ENCODE data around the gene LBH. TPM values are rescaled to one million over a fixed set of nuclear protein-coding genes. Genes with fewer than 3 reads are reported as not detected.

LBH gene
- total RNA-seq, 1 donor from 2014 or later, result 19.8 TPM

GRCh38 chr2:30287190-30287840 is 56.0 kb downstream of the LBH start:
- intact Hi-C loops (cut with DNase I), result no loop called here
- DNase-seq (ENCODE audit: low spot score) (no peak), ATAC-seq (no peak)

- DNase-seq (ENCODE audit: low spot score) (no peak), ATAC-seq (no peak)
- intact Hi-C loops (cut with DNase I), result no loop called here
These were observed 56.7 kb downstream of the LBH start for GRCh38 chr2:30287857-30288513.

GRCh38 chr2:30288561-30288960 is 57.2 kb downstream of the LBH start:
- DNase-seq (ENCODE audit: low spot score), result no peak
- no peak for ATAC-seq
- intact Hi-C loops (cut with DNase I), result no loop called here

- DNase-seq (ENCODE audit: low spot score) (no peak), ATAC-seq (peak; percentile 20)
- intact Hi-C loops (cut with DNase I), result no loop called here
These were observed 62.1 kb downstream of the LBH start for GRCh38 chr2:30293303-30293921.

GRCh38 chr2:30294133-30294532 is 62.8 kb downstream of the LBH start:
- DNase-seq (ENCODE audit: low spot score) (no peak), ATAC-seq (no peak)
- intact Hi-C loops (cut with DNase I), result no loop called here

- intact Hi-C loops (cut with DNase I), result no loop called here
- no peak for ATAC-seq
- no peak for DNase-seq (ENCODE audit: low spot score)
These were observed 65.2 kb downstream of the LBH start for GRCh38 chr2:30296496-30296895.

- ATAC-seq (no peak), DNase-seq (ENCODE audit: low spot score) (no peak)
- intact Hi-C loops (cut with DNase I), result no loop called here
These were observed 67.0 kb downstream of the LBH start for GRCh38 chr2:30298302-30298701.

GRCh38 chr2:30300122-30300455 is 68.8 kb downstream of the LBH start:
- no peak for DNase-seq (ENCODE audit: low spot score)
- intact Hi-C loops (cut with DNase I), result no loop called here
- ATAC-seq, result no peak

GRCh38 chr2:30300456-30301221 is 69.3 kb downstream of the LBH start:
- no peak for DNase-seq (ENCODE audit: low spot score)
- no peak for ATAC-seq
- intact Hi-C loops (cut with DNase I), result no loop called here

GRCh38 chr2:30301551-30301950 is 70.2 kb downstream of the LBH start:
- no peak for DNase-seq (ENCODE audit: low spot score)
- ATAC-seq, result no peak
- intact Hi-C loops (cut with DNase I), result no loop called here

GRCh38 chr2:30302566-30302965 is 71.2 kb downstream of the LBH start:
- no peak for ATAC-seq

GRCh38 chr2:30303095-30303494 is 71.8 kb downstream of the LBH start:
- intact Hi-C loops (cut with DNase I), result no loop called here
- DNase-seq (ENCODE audit: low spot score) (no peak), ATAC-seq (no peak)

More at GRCh38 chr2:30302566-30302965, 71.2 kb downstream of the LBH start:
- intact Hi-C loops (cut with DNase I), result no loop called here
- DNase-seq (ENCODE audit: low spot score), result no peak

- intact Hi-C loops (cut with DNase I), result no loop called here
- ATAC-seq (no peak), DNase-seq (ENCODE audit: low spot score) (no peak)
These were observed 73.9 kb downstream of the LBH start for GRCh38 chr2:30305235-30305634.

- DNase-seq (ENCODE audit: low spot score) (no peak), ATAC-seq (no peak)
- intact Hi-C loops (cut with DNase I), result no loop called here
These were observed 75.2 kb downstream of the LBH start for GRCh38 chr2:30306522-30306921.

GRCh38 chr2:30308280-30308679 is 76.9 kb downstream of the LBH start:
- no peak for DNase-seq (ENCODE audit: low spot score)
- intact Hi-C loops (cut with DNase I), result no loop called here
- no peak for ATAC-seq

Other genes starting within 250 kb of the LBH start
- gene YPEL5, start 84.5 kb upstream of the LBH start, total RNA-seq, result 78.1 TPM
- 8.2 TPM for gene LCLAT1, start 215.7 kb downstream of the LBH start, total RNA-seq